D721Med (cell line): ENCODE results near the gene ZNF224.

ENCODE experiments used
- DNase-seq: peaks from one replicate; pipeline ENCODE4 v3.0.0; 2011; ENCODE audit warnings: low spot score; ENCODE audit not compliant: insufficient read length
- FAIRE-seq: peaks from 2 replicates; lab custom pipeline; 2011; peaks lifted over from hg19 to GRCh38; lab: Jason Lieb, UNC
- CTCF ChIP-seq: IDR thresholded peaks from 2 replicates; pipeline ENCODE4 v1.5.1; 2012; ENCODE audit warnings: mild to moderate bottlenecking, control low read depth; ENCODE audit not compliant: insufficient read depth; ENCODE audit errors: missing control alignments

ZNF224 gene

GRCh38 chr19:44066305-44066704 is 27.9 kb upstream of the ZNF224 start:
- FAIRE-seq (no peak), DNase-seq (no peak)
- no peak for TF ChIP-seq CTCF

- no peak for TF ChIP-seq CTCF
- no peak for FAIRE-seq
- DNase-seq = no peak
Observed at GRCh38 chr19:44069415-44069814, 24.7 kb upstream of the ZNF224 start.

GRCh38 chr19:44071824-44072542 is 22.2 kb upstream of the ZNF224 start, which contains the start of gene ZNF284:
Gene ZNF284 (plus strand): TSS chr19:44072159. CDS start chr19:44076390, 4,231 bp downstream.
- no peak for TF ChIP-seq CTCF
- FAIRE-seq (no peak), DNase-seq (peak; percentile 77)

GRCh38 chr19:44072543-44073401 is 21.4 kb upstream of the ZNF224 start:
- peak; percentile 4 for TF ChIP-seq CTCF
- DNase-seq (no peak), FAIRE-seq (no peak)

- FAIRE-seq (no peak), DNase-seq (no peak)
- no peak for TF ChIP-seq CTCF
Observed at GRCh38 chr19:44076325-44076724, 17.8 kb upstream of the ZNF224 start.

- no peak for TF ChIP-seq CTCF
- DNase-seq (no peak), FAIRE-seq (no peak)
Observed at GRCh38 chr19:44092108-44092507, 2.1 kb upstream of the ZNF224 start.
